Sigmoid colon (tissue), 4 donors: ENCODE measurements around the gene TBXAS1.

Experiments
- EP300 ChIP-seq, 4 donors: sonication (generic); formaldehyde crosslinking; IDR thresholded peaks; one replicate each; pipeline ENCODE4 v1.6.1; 2017; ENCODE audit warnings: antibody characterized with exemption in 4 of 4
- POLR2A ChIP-seq, 2 donors: fragments of 450-650 bp; IDR thresholded peaks; one replicate each; pipeline ENCODE4 v1.6.1; 2016; ENCODE audit warnings: antibody characterized with exemption in 2 of 2, mild to moderate bottlenecking in 2 of 2, moderate library complexity in 2 of 2
- TF ChIP-seq, protein P1 (sequence below), 4 experiments: fragments of 450-650 bp in 3 of 4; fragments of 200-600 bp in 1 of 4; IDR thresholded peaks; one replicate each; pipeline ENCODE4 v1.5.1; 2016 to 2019; ENCODE audit warnings: antibody characterized with exemption in 4 of 4, mild to moderate bottlenecking in 3 of 4, moderate library complexity in 2 of 4

DNA sequence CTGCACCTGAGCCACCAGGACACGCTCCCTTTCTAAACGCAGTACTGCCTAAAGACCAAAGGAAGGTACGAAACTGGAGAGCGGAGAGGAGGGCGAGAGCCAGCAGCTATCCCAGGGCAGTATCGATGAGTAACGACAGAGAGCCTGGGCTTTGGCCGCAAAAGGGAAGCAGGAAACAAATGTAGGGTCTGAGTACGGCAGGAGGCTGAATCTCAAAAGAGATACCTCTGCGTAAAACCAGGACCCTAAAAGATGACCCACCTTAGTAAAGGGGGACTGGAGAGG, 213.3 kb downstream of the TBXAS1 start:
- TF ChIP-seq, protein P1, sequence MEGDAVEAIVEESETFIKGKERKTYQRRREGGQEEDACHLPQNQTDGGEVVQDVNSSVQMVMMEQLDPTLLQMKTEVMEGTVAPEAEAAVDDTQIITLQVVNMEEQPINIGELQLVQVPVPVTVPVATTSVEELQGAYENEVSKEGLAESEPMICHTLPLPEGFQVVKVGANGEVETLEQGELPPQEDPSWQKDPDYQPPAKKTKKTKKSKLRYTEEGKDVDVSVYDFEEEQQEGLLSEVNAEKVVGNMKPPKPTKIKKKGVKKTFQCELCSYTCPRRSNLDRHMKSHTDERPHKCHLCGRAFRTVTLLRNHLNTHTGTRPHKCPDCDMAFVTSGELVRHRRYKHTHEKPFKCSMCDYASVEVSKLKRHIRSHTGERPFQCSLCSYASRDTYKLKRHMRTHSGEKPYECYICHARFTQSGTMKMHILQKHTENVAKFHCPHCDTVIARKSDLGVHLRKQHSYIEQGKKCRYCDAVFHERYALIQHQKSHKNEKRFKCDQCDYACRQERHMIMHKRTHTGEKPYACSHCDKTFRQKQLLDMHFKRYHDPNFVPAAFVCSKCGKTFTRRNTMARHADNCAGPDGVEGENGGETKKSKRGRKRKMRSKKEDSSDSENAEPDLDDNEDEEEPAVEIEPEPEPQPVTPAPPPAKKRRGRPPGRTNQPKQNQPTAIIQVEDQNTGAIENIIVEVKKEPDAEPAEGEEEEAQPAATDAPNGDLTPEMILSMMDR (IDR thresholded peaks at IDR 0.05): no peak
- TF ChIP-seq POLR2A (IDR thresholded peaks at IDR 0.05) (no peak), EP300 (IDR thresholded peaks at IDR 0.05) (no peak)
